Stimulated activated CD8-positive, alpha-beta memory T cell treated with anti-CD3 and anti-CD28 coated beads, Interleukin-2, amount 100 ng/mL, for 1 hour (primary cell): Measurements from ENCODE around the gene TNRC6C.
"Not testable (repeated sequence)": the region's sequence is repeated elsewhere in the genome, so short reads cannot be mapped to it uniquely, and the experiment has no call there.

ENCODE experiments used
- DNase-seq, 2 donors: peaks; one replicate each; pipeline ENCODE4 v3.0.0-alpha.2; 2020; ENCODE audit warnings: low read depth in 2 of 2

The TNRC6C gene

DNA sequence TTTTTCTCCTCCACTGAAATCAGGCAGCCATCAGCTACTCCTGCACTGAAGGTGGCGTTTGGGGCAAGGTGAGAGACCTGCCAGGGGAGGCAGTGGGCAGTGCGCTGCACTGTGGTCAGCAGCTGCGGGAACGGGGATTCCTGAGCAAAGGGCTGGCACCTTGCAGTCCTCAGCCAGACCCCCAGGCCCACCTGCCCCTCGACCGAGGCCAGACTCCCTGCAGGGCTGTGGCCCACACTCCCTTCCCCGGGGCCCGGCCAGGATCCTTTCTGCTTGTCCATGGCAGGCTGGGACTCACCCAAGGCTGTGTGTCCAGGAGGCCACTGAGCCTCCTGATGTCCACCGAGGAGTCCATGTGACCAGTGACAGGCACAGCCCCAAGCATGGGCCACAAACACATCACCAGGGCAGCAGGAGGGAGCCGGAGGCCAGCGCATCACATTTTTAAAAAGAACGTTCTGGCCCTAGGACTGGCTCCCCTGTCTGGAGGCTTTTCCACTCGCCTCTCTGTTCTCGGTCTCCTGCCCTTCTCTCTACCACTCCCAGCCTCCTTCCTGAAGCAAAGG lies 28.5 kb upstream of the TNRC6C start:
- no peak for DNase-seq

GRCh38 chr17:77930780-77931768 lies 27.4 kb upstream of the TNRC6C start:
- no peak for DNase-seq

GRCh38 chr17:77933777-77934398 lies 24.6 kb upstream of the TNRC6C start:
- no peak for DNase-seq

DNA sequence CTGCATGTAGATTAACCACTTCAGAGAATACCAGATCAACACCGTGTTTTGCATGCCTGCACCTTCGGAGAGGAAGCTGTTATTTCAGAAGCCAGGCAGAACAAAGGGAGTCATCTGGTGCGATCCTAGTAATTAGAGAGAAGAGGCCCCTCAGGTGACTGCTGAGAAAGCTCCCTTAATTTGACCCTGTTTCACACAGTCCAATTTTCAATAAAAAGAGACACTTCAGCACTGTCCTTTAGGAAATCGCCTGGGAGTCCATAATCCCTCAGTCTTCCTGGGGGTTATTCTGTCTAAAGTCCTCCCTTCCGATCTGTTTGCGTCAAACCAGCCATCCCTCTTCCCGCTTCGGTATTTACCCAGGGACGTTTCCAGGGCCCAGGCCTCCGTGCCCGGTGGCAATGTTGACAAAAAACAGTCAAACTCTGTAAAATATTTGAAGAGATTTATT lies 23.4 kb upstream of the TNRC6C start:
- no peak for DNase-seq

DNA sequence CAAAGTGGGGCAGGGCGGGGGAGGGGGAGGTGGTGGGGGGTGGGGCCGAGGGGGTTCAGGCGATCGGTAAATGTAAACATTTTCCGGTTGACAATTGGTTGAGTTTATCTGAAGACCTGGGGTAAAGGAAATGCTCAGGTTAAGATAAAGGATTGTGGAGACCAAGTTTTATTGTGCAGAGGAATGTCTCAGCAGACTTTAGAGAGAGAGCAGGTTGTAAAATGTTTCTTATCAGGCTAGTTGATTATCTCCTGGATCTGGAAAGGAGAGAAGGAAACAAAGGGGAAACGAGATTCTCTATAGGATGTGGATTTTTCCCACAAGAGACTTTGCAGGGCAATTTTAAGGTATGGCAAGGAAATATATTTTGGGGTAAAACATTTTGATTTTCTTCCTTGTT lies 22.8 kb upstream of the TNRC6C start:
- not testable (repeated sequence) for DNase-seq

DNA sequence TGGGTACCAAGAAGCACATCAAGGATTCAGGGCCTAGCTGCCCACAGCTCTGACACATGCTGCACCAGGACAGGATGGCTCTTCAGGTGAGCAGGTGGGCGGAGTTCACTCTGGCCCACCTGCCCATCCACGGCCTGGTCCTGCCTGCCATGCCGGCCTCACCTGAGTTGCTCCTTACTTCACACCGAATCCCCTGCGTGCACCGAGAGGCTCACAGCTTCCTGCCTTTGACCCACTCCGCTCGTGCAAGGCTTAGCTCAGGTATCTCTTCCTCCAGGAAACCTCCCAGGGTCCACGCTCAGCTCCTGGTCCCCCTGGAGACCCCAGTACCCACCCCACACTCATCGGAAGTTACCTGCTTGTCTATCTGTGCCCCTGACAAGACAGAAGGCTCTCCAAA lies 21.6 kb upstream of the TNRC6C start:
- DNase-seq: no peak

GRCh38 chr17:77941004-77941403 lies 17.5 kb upstream of the TNRC6C start:
- DNase-seq: no peak

DNA sequence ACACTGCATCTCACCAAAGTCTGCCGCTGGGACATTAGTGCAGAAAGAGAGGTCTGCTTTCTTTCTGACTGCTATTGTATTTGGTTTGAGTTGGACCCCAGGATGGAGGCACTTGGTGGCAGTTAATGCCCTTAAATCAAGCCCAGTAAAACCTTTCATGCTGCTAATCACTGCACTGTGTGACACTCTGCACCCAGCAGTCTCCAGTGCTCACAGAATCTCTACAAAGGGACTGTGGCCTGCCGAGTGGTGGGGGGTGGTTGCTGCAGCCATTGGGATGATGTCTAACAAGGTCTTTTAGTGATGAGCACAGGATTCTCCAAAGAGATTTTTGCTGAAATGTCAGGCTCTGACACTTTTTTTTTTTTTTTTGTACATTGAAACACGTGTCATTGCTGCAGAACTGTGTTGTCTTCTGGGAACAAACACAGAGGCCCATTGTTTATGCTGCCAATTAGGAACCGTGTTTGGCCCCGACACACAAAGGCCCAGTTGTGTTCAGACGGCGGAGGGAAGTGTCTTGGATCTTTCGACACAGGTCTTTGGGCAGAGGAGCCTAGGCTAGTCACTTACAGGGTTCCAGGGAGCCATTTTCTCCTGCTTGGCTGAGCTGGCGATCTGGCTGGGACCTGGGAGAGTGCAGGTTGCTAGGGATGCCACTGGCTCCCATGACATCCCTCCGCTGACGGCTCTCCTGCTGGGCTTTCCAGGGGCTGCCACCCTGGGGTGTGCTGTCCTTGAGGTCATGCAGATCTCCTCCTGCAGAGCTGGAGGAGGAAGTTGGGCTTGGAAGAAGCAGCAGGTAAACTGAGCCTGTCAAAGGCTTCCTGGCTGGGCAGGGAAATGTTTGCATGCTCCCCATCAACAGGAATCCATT lies 16.2 kb upstream of the TNRC6C start:
- DNase-seq: no peak

GRCh38 chr17:77943971-77944370 lies 14.5 kb upstream of the TNRC6C start:
- DNase-seq: no peak

- DNase-seq: no peak
These were observed 13.9 kb upstream of the TNRC6C start for GRCh38 chr17:77944390-77945222.

- no peak for DNase-seq
These were observed 11.4 kb upstream of the TNRC6C start for GRCh38 chr17:77946900-77947645.

DNA sequence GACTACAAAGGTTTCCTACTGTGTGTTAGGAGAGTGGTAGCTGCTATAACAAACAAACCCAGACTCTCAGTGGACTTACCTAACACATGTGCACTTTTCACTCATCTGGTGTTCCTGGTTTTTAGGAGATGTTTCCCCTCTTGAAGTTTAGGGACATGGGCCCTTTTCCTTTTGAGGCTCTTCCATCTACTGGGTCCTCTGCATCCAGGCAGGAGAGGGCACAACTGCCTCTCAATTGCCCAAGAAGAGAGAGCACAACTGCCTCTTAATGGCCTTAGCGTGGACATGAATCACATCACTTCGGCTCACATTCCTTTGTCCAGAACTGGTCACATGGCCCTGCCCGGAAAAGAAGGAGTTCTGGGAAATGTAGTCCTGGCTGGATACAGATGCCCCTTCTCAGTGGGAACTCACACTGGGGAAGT lies 9.8 kb upstream of the TNRC6C start:
- no peak for DNase-seq

DNA sequence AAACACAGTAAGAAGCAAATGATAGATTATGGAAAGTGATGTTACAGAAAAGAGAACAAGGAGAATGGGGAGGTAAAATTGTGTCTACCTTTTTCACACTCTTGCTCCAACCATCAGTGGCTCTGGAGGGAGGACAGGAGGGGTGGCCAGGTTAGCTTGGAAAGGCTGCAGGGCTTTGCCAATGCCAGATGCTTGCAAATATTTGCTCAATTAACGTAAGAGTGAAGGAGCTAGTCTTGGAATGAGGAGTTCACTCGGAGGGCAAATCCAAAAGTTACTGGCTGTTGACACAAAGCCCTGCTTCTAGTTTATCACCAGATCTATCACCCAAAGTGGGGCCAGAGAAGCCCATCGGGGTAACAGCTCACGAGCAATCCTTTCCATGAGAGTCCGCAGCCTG lies 7.4 kb upstream of the TNRC6C start:
- no peak for DNase-seq

DNA sequence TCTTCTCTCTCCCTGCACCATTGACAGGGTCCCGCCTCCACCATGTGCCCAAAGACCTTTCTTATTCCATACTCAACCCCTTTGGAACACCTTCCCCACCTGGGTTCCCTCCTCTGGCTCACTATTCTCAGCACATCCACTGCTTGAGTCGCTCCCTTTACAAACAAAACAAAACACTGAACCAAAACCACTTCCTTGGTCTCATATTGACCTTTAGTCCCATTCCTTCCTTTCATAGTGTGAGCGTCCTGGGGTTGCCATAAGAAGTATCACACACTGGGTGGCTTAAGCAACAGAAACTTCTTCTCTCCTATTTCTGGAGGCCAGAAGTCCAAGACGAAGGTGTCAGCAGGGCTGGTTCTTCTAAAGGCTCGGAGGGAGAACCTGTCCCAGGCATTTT lies 6.1 kb upstream of the TNRC6C start:
- DNase-seq: no peak

DNA sequence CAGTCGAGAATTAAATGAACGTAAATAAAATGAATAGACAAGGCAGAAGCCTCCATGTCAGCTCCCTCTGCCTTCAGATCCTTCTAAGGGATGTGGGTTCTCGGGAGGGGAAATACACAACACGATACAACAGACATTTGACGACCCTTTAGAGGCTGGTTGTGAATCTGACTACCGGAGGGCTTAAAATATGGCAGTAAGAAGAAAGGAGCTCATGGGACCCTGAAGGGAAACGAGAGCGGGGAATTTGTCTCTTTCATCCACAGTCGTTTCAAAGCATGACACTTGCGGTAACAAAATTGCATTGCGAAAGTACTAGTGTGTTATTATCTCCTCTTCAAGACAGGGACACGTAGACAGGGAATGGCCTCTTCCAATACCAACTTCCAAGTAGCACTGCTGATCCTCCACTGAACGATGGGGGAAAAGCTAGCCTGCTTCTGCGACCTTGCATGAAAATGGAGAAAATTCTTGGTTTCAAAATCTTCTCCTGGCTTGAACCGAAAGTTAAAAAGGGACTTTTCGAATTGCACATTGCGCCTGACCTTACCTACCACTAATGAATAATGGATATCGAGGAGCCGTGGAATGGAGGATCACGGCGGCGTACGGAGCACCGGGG lies 1.2 kb upstream of the TNRC6C start:
- DNase-seq: no peak

DNA sequence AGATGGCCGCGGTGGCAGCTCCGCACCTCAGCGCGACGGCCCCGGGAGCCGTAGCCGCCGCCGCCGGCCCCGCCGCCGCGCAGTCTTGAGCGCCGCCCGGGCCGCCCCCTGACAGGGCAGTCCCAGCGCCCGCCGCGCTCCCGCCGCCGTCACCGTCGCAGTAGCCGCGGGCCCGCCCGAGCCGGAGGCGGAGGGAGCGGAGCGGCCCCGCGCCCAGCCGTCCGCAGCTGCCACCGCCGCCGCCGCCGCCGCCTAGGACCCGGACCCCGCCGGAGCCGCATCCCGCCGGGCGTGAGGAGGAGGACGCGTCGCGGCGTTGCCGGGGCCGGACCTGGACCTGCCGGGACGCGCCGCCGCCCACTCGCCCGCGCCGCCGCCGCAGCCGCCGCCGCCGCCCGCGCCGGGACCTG lies 218 bp downstream of the TNRC6C start:
- no peak for DNase-seq

DNA sequence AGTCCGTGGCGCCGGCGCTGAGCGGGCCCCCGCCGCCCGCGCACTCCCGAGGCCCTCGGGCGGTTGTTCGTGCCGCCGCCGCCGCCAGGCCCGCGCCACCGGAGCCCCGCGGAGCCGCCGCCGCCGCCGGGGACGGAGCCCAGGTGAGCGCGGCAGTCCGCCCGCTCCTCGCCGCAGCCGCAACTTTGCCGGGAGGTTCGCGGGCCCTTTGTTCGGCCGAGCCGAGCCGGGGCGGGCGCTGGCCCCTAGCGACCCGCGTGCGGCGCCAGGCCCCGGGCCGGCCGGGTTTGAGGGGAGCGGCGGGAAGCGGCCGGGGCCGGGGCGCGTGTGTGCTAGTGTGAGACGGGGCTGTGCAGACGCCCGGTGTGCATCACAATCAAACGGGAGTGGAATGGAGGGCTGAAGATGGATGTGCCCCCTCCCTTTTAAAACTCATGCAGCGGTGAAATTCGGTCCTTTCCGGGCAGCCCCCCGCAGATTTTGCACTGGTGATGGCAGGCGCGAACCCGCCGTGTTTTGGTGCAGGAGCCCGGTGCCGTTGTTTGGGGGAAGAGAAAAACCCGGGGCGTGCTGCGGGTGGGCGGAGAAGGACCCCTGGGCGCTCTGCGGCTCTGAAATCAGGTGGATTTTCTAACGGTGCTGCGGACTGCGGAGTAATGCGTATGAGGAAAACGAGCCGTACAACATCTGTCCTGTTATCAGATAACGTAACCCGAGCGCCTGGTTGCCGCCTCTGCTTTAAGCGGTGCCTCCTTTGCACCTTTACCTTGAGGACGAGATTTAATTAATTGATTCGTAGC lies 823 bp downstream of the TNRC6C start:
- peak in 1 of 2 donors; percentile 2 for DNase-seq

- no peak for DNase-seq
These were observed 1.5 kb downstream of the TNRC6C start for GRCh38 chr17:77959926-77960521.
